OCI-LY7 (cell line): Measurements from ENCODE around the gene DOCK9. TPM values are rescaled to one million over a fixed set of nuclear protein-coding genes. Genes with fewer than 3 reads are reported as not detected.

Experiments
- BruUV-seq: library from RNA; stranded (reverse); fragments of 400-500 nt; replicated peaks from 2 replicates; lab custom pipeline; 2021; lab: Mats Ljungman, UMichigan
- CTCF ChIA-PET: fragments of 300-600 bp; sonication (Branson Sonifier 250); formaldehyde crosslinking; loops from one replicate; lab custom pipeline; 2022; ENCODE audit warnings: antibody characterized with exemption; ENCODE audit not compliant: unreplicated experiment; lab: Charles Lee
- POLR2A ChIA-PET: fragments of 300-600 bp; sonication (Branson Sonifier 250); formaldehyde crosslinking; loops from one replicate; lab custom pipeline; 2022; ENCODE audit warnings: antibody characterized with exemption; lab: Charles Lee
- DNase-seq: peaks from one replicate; pipeline ENCODE4 v3.0.0-alpha.2; 2015; ENCODE audit warnings: low spot score
- H2AFZ ChIP-seq: fragments of 200-600 bp; sonication (generic), shearing (Covaris generic); 2 replicates; pipeline ENCODE4 v1.6.1; 2014; ENCODE audit warnings: mild to moderate bottlenecking, antibody characterized with exemption, low read length, moderate library complexity
- H3K27ac ChIP-seq: fragments of 200-600 bp; sonication (generic); 2 replicates; pipeline ENCODE4 v1.5.1; 2014; ENCODE audit warnings: mixed run types, low read depth, mild to moderate bottlenecking, moderate library complexity, low read length, inconsistent platforms; ENCODE audit not compliant: poor library complexity, severe bottlenecking
- H3K36me3 ChIP-seq: fragments of 200-600 bp; sonication (generic); 2 replicates; pipeline ENCODE4 v1.6.1; 2014; ENCODE audit warnings: mild to moderate bottlenecking, antibody characterized with exemption, low read length, moderate library complexity, mixed read lengths; ENCODE audit not compliant: insufficient read depth
- H3K4me1 ChIP-seq: fragments of 200-600 bp; sonication (generic); 2 replicates; pipeline ENCODE4 v1.5.1; 2014; ENCODE audit warnings: mild to moderate bottlenecking, low read length; ENCODE audit not compliant: insufficient read depth, poor library complexity, severe bottlenecking
- H3K4me2 ChIP-seq: fragments of 200-600 bp; sonication (generic); 2 replicates; pipeline ENCODE4 v1.6.1; 2014; ENCODE audit warnings: mild to moderate bottlenecking, low read length
- H3K4me3 ChIP-seq: fragments of 200-600 bp; sonication (generic); 2 replicates; pipeline ENCODE4 v1.5.1; 2014; ENCODE audit warnings: mild to moderate bottlenecking, low read depth, low read length; ENCODE audit not compliant: poor library complexity, severe bottlenecking
- H3K79me2 ChIP-seq: fragments of 200-600 bp; sonication (generic); 2 replicates; pipeline ENCODE4 v1.6.1; 2016; ENCODE audit warnings: low read depth, mild to moderate bottlenecking, low read length, moderate library complexity, mixed read lengths; ENCODE audit not compliant: insufficient read depth
- H3K9me2 ChIP-seq: fragments of 200-600 bp; sonication (generic); 2 replicates; pipeline ENCODE4 v1.6.1; 2016; ENCODE audit warnings: mild to moderate bottlenecking, low read length, mixed read lengths; ENCODE audit not compliant: insufficient read depth
- H3K9me3 ChIP-seq: fragments of 200-600 bp; sonication (generic); 2 replicates; pipeline ENCODE4 v1.6.1; 2014; ENCODE audit warnings: mild to moderate bottlenecking, mixed run types, low read length, mixed read lengths
- H4K20me1 ChIP-seq: fragments of 200-600 bp; sonication (generic); 2 replicates; pipeline ENCODE4 v1.6.1; 2014; ENCODE audit warnings: mild to moderate bottlenecking, antibody characterized with exemption, low read length, moderate library complexity, mixed read lengths; ENCODE audit not compliant: insufficient read depth
- CTCF ChIP-seq: fragments of 200-600 bp; sonication (generic); conservative IDR thresholded peaks from 2 replicates; pipeline ENCODE4 v1.5.1; 2014; ENCODE audit warnings: mild to moderate bottlenecking, antibody characterized with exemption, low read length, moderate library complexity, mixed read lengths
- EZH2phosphoT487 ChIP-seq: fragments of 200-600 bp; sonication (generic); IDR thresholded peaks from 2 replicates; pipeline ENCODE4 v1.6.1; 2018; ENCODE audit warnings: low read depth, borderline replicate concordance, mild to moderate bottlenecking, mixed run types, antibody characterized with exemption, low read length, moderate library complexity, mixed read lengths
- intact Hi-C: fragments of 100-400 bp; cut with micrococcal nuclease; formaldehyde crosslinking; loops from one replicate; pipeline ENCODE4 v1.10.0; 2022; ENCODE audit not compliant: unreplicated experiment
- total RNA-seq, 2 experiments: library from RNA; depleted of rRNA in 1 of 2; stranded (reverse); fragments of >200 nt in 1 of 2; shearing (Covaris generic) in 1 of 2; gene quantifications; 2 replicates each; pipeline ENCODE4 v1.2.3, GENCODE V29; 2014 to 2022

Gene DOCK9
- total RNA-seq, 2 experiments from 2014 or later, result 24.0 to 28.0 TPM

GRCh38 chr13:98945863-98946605 lies 31.8 kb downstream of the DOCK9 start:
- no TSS peak for BruUV-seq

GRCh38 chr13:98944336-98944735 lies 33.5 kb downstream of the DOCK9 start:
- Histone ChIP-seq H3K4me3 (no peak overlapping the region), H3K9me2 (no peaks in the 10 kb centered on the region), H2AFZ (no peak overlapping the region), H3K36me3 (no peaks in the 10 kb centered on the region), H4K20me1 (no peaks in the 10 kb centered on the region), H3K4me2 (no peak overlapping the region), H3K27ac (no peak overlapping the region), H3K9me3 (no peaks in the 10 kb centered on the region), H3K79me2 (no peaks in the 10 kb centered on the region), H3K4me1 (no peaks in the 10 kb centered on the region)
- ChIA-PET POLR2A (interaction anchor here (1.3 kb wide), 1 partner anchor 9 kb away, joined by 3 read pairs; no protein-coding TSS in a partner anchor), CTCF (no interaction called here)
- TF ChIP-seq CTCF, result no peak
- no TSS peak for BruUV-seq
- DNase-seq, result no peak
- intact Hi-C loops, result no loop called here

More at GRCh38 chr13:98945863-98946605, 31.8 kb downstream of the DOCK9 start:
- ChIA-PET CTCF (no interaction called here), POLR2A (no interaction called here)
- no peaks in the 10 kb centered on the region for H3K36me3 ChIP-seq
- TF ChIP-seq CTCF, result no peak
- TF ChIP-seq EZH2phosphoT487, result no peak
- no peak overlapping the region for H2AFZ ChIP-seq
- H3K9me3 ChIP-seq, result no peaks in the 10 kb centered on the region
- DNase-seq, result no peak
- H3K9me2 ChIP-seq, result no peaks in the 10 kb centered on the region
- H3K27ac ChIP-seq, result no peak overlapping the region
- H3K4me3 ChIP-seq, result no peak overlapping the region
- H3K79me2 ChIP-seq, result no peaks in the 10 kb centered on the region
- no peaks in the 10 kb centered on the region for H4K20me1 ChIP-seq
- H3K4me2 ChIP-seq, result no peak overlapping the region
- H3K4me1 ChIP-seq, result no peaks in the 10 kb centered on the region
- intact Hi-C loops, result no loop called here

- no peaks in the 10 kb centered on the region for H3K36me3 ChIP-seq
- no peak overlapping the region for H2AFZ ChIP-seq
- no TSS peak for BruUV-seq
- no peak for DNase-seq
- H3K9me2 ChIP-seq, result no peaks in the 10 kb centered on the region
- ChIA-PET POLR2A (interaction anchor here (0.6 kb wide), 1 partner anchor 362 kb away, joined by 3 read pairs; no protein-coding TSS in a partner anchor), CTCF (no interaction called here)
- H3K27ac ChIP-seq, result no peak overlapping the region
- intact Hi-C loops, result no loop called here
- H3K79me2 ChIP-seq, result no peaks in the 10 kb centered on the region
- TF ChIP-seq CTCF (no peak), EZH2phosphoT487 (no peak)
- no peaks in the 10 kb centered on the region for H3K4me1 ChIP-seq
- no peaks in the 10 kb centered on the region for H3K9me3 ChIP-seq
- H4K20me1 ChIP-seq, result no peaks in the 10 kb centered on the region
- H3K4me2 ChIP-seq, result no peak overlapping the region
- no peak overlapping the region for H3K4me3 ChIP-seq
These were observed 34.9 kb downstream of the DOCK9 start for GRCh38 chr13:98942997-98943396.
